GM08714 (cell line): ENCODE results near the gene LSM10.

Experiments used
- H3K4me3 ChIP-seq: fragments of 200-500 bp; sonication (Bioruptor generic); 2 replicates; pipeline ENCODE4 v1.5.1; 2014; ENCODE audit warnings: mild to moderate bottlenecking, low read length, inconsistent platforms
- ZNF274 ChIP-seq: IDR thresholded peaks from 2 replicates; pipeline ENCODE4 v1.6.1; 2012; ENCODE audit warnings: mild to moderate bottlenecking, low read depth, low read length

LSM10 gene

DNA sequence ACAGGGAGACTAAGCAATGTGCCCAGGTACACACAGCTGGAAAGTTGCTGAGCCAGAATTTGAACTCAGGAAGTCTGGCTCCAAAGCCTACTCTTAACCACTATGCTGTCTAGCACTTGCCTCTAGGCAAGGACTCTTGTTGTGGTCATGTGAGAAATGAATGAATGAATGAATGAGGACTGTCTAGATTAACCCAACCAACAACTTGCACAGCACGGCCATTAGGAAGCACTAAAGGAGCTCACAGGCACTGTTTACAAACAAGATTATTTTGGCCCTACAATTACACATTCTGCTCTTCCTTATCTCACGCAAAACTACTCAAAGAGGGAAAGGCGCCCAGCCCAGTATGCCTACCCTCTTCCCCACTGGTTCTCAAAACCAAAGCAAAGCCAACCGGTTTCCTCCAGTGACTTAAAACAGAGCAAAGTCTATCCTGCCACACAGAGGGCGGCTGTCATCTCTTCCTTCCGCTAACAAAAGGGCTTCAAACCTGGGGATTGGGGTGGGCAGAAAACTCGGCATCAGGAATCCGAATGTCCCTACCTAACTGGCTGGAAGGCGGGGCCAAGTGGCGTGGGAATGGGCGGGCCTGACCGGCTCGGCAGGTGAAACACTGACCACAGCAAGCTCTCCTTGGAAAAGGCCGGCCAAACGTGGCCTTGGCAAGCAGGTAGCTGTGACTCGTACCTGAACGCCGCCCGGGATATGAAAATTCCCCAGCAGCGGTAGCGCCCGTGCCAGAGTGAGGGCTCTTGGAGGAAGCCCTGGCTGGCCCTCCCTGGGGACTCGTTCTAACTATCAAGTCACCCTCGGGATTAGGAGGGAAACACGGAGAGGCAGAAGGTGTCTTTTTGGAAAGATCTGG lies 12.9 kb downstream of the LSM10 start:
- H3K4me3 ChIP-seq: peak overlapping the region; percentile 95
- TF ChIP-seq ZNF274: no peak

DNA sequence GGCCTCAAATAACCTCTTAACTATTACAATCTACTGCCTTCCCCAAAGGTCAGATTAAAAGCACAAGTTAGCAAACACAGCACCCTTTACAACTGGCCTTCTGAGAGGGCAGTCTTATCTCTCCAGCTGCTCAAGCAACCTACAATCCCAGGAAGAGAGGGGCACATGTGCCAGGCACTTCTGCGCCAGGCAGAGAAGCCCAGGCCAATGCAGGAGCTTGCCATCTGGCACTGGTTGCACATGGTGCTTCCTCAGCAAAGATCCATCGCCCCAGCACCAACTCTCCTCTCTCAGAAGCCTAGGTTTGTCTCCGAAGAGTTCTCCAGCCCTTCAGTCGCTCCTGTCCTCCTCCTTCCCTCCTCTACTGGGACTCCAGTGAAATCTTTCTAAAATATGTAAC lies 14.5 kb downstream of the LSM10 start:
- H3K4me3 ChIP-seq: no peak overlapping the region
- no peak for TF ChIP-seq ZNF274

DNA sequence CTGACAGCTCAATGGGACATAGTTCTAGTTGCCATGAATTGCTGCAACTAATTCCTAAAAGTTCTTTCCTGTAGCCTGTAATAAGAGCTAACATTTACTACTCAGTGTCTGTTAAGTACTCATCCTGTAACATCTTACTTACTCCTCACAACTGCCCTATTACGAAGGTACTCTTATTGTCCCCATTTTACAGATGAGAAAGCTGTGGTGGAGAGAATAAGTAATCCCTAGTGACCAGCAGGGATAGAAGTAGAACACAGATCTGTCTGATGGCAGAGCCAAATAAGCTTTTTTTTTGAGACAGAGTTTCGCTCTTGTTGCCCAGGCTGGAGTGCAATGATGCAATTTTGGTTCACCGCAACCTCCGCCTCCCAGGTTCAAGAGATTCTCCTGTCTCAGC lies 15.0 kb downstream of the LSM10 start:
- no peak for TF ChIP-seq ZNF274
- no peak overlapping the region for H3K4me3 ChIP-seq

DNA sequence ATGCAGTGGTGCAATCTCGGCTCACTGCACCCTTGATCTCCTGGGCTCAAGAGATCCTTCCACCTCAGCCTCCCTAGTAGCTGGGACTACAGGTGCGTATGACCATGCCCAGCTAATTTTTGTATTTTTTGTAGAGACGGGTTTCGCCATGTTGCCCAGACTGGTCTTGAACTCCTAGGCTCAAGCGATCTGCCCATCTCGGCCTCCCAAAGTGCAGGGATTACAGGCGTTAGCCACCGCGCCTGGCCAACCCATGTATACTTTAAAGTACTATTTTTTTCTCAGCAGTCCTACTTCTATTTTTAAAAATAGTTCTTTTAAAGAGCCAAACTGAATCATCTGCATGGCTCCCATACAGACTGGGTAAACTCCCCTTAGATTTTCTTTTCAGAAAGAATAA lies 15.5 kb downstream of the LSM10 start:
- H3K4me3 ChIP-seq: no peak overlapping the region
- no peak for TF ChIP-seq ZNF274

DNA sequence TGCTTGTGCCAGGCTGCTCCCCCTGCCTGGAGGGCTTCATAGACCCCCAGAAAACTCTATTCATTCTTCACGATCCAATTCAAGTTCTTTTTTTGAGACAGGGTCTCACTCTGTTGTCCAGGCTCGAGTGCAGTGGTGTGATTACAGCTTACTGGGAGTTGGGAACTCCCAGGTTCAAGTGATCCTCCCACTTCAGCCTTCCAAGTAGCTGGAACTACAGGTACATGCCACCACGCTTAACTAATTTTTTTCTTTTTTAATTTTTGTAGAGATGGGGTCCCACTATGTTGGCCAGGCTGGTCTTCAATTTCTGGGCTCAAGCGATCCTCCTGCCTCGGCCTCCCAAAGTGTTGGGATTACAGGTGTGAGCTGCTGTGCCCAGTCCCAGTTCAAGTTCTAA lies 16.3 kb downstream of the LSM10 start:
- no peak overlapping the region for H3K4me3 ChIP-seq
- no peak for TF ChIP-seq ZNF274

DNA sequence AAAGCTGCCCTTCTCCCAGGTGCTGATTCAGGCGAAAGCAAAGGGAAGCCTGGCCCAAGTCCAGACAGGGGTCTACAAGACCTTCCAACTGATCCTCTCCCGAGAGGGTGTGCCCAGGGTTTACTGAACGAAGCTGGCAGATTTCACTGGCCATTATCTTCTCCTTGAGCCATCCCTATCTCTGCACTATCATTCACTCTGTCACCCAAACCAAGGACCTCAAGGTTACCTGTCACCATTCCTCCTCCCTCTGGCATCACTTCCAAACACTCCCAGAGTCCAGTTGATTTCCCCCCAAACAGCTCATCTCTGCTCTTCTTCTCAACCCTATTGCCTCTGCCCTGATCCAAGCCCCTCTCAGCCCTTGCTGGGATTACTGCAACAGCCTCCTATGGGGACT lies 16.9 kb downstream of the LSM10 start:
- H3K4me3 ChIP-seq: no peak overlapping the region
- TF ChIP-seq ZNF274: no peak

DNA sequence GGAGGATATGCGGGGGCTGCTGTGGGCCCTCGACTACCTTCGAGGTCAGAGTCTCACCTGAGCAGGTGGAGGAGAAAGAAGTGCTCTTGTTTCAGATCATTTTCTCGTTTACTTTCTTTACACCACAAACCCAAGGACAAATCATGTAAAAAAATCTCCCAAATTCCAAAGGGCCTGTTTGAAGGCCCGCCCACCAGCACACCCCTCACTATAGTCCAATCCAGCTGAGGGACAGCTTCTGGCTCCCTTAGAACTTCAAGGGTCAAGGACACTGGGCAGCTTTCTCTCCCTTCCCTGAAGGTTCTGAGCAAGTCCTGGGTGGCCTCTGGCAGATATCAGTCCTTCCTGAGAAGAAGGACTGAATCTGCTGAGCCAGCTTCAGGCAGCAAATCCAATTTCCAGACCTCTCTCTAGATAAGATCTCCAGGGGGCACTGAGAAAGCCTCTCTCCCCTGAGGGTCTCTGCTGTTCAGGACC lies 17.5 kb downstream of the LSM10 start:
- no peak for TF ChIP-seq ZNF274
- H3K4me3 ChIP-seq: no peak overlapping the region

DNA sequence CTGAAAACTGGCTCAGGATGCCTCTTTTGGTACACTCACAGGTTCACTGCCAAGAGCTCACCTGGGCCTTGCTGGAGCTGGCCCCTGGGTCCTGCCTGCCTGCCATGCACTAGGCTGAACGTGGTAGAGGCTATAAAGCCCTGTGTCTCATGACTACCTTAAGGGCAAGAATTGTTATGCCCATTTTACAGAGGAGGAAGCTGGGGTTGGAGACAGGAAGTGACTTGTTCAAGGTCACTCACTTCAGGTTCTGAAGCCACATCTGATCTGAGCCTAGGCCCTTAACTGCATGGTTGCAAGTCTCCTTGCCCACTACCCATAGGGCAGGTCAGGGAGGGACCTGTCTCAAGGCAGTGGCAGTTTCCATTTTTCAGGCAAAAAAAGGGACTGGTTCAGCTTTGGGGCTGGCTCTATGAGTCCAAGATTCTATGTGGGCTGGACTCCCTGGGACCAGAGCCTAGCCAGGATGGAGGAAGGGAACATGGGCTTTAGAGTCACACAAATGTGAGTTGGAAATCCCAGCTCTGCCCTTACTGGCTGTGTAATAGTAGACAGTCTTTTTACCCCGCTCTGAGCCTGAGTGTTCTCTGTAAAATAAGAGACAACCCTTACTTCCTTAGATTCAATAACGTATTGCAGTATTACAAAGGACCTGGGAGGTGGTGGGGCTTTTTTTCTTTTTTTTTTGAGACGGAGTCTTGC lies 19.8 kb downstream of the LSM10 start:
- H3K4me3 ChIP-seq: no peak overlapping the region
- no peak for TF ChIP-seq ZNF274

DNA sequence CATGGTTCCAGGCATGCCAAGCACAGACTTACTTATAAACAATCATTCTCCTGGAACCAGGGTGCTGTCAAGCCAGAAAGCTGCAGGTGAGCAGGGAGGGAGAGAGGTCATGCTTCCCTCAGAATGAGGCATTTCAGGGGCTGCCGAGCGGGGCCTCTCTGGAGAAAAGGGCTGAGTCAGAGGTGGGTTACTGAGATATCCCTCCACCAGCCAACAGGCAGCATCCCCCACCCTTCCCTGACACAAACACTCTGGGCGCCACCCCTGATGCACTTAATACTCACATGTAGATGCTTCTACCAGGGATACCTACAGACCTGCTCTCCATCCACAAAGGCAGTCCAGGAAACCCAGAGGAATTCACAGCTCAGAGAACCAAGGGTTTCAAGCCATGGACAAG lies 25.1 kb downstream of the LSM10 start:
- H3K4me3 ChIP-seq: no peak overlapping the region
- TF ChIP-seq ZNF274: no peak

DNA sequence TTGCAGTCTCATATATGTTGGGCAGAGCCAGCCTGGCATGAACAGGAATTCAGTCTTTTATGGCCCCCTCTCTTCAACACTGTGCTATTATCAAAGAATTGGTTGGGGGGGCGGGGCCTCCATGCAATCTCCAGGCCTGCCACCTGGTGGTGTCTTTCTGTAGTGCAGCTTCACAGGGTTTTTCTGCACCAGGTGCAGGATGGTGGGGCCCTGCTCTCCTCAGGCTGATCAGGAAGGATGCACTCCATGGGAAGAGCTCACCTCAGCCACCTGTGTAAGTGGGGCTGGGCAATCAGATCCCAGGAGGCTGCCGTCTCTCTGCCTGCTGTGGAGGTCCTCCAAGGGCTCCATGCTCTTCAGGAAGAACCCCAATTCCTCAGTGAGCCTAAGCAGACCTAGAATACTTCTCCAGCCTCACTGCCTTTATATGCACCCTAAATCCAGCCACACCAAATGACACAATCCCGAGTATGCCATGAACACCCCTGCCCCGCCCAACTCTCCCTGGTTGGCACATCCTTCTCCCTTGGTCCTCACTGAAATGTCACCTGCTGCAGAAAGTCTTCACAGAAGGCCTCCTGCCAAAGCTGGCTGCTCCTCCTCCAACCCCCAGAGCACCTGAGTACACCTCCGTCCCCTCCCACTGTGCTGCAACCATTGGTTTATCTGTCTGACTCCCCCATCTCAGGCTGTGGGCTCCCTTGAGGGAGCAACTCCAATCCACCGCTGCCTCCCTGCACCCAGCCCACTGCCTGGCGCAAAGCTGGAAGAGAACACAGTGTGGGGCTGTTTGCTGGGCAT lies 28.4 kb downstream of the LSM10 start:
- TF ChIP-seq ZNF274: no peak
- no peak overlapping the region for H3K4me3 ChIP-seq

DNA sequence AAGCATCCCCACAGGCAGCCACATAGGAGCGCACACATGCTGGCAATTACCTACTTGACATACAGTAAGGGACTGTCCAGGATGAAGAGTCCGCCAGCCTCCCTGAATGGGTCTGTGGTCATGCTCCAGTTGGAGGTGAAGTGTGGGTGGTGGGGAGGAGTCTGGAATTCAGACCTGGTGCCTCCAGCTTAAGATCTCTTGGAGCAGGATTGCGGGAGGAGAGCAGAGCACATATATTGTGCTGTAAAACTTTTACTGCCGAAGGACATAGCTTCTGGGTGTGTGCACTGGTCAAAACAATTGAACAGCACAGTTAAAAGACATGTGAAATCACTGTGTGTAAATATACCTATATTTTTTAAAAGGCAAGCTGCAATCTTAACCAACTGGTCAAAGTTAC lies 29.9 kb downstream of the LSM10 start:
- no peak overlapping the region for H3K4me3 ChIP-seq
- TF ChIP-seq ZNF274: no peak

DNA sequence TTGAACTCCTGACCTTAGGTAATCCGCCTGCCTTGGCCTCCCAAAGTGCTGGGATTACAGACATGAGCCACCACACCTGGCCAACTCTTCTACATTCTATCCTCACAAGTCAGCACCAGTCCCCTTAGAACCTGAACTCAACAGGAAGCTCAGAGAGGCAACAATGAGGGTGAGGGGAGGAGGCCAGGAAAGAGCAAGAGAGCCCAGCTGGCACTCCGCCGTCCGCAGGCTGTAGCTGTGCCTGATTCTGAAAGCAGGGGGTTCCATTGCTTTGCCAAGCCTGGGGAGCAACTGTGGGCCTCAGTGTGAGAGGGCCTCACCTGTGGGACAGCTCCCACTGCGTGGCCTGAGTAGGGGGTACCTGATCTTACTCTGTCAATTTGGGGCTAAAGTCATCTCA lies 30.6 kb downstream of the LSM10 start:
- TF ChIP-seq ZNF274: no peak
- no peak overlapping the region for H3K4me3 ChIP-seq

DNA sequence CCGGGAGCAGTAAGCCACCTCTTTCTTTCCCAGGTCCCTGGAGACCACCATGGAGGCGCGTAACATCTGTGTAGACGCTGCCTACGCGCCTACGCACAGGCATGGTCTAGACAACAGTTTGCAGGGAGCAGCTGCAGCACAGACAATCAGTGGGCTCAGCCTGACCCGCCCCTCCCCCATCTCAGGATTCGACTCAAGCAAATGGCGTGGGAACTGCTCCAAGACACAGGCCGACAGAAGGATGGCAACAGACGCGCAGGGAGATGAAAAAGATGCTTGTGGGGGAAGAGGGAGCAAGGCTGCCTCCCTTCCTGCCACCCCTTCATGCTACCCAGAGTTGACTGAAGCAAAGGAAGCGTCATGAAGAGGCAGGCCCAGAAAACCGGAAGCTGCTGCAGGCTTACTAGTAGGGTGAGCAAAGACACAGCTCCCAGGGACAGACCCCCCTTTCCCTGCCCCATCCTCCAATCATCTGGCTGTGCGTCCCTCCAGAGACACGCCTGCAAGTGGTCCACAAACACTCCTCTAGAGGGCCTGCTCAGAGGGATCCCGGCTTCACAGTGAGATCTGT lies 31.5 kb downstream of the LSM10 start:
- H3K4me3 ChIP-seq: no peak overlapping the region
- TF ChIP-seq ZNF274: no peak

DNA sequence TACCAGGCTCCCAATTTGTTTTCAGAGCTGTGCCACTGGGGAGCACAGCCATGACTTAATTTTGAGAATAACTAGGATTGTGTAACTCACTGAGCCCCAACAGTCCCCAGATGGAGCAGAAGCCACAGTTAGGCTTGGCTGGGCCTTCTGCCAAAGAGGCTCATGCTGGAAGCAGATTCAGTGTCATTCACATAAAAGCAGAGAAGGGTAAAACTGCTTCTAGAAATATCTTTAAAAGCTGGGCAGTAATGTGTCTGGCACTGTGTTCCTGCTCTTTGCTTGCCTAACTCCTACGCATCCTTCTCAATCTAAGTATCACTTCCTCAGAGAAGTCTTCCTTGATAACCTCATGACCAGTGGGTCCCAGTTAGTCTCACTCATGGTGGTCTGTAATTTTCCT lies 32.3 kb downstream of the LSM10 start:
- H3K4me3 ChIP-seq: no peak overlapping the region
- TF ChIP-seq ZNF274: no peak
